A549 (cell line): ENCODE results near the gene SHC4.

ENCODE experiments used
- CHD4 ChIP-seq: fragments of 200-600 bp; sonication (generic); IDR thresholded peaks from 2 replicates; pipeline ENCODE4 v1.6.1; 2016; ENCODE audit warnings: antibody characterized with exemption, mild to moderate bottlenecking, borderline replicate concordance
- EP300 ChIP-seq, 2 experiments: fragments of >200 bp; sonication (Bioruptor Twin); formaldehyde crosslinking; IDR thresholded peaks; 2 replicates in 1 of 2; 3 replicates in 1 of 2; pipeline ENCODE4 v1.6.1; 2016 to 2017
- MAX ChIP-seq: IDR thresholded peaks from 2 replicates; pipeline ENCODE4 v1.6.1; 2012
- POLR2A ChIP-seq: IDR thresholded peaks from 2 replicates; pipeline ENCODE4 v1.6.1; 2012; ENCODE audit warnings: mild to moderate bottlenecking, low read length
- TF ChIP-seq, protein P1 (sequence below): fragments of 450-650 bp; IDR thresholded peaks from 2 replicates; pipeline ENCODE4 v1.6.1; 2014; ENCODE audit warnings: antibody characterized with exemption
- TF ChIP-seq, protein P2 (sequence below): fragments of >200 bp; sonication (Bioruptor Twin); formaldehyde crosslinking; IDR thresholded peaks from 3 replicates; pipeline ENCODE4 v1.6.1; 2016

DNA sequence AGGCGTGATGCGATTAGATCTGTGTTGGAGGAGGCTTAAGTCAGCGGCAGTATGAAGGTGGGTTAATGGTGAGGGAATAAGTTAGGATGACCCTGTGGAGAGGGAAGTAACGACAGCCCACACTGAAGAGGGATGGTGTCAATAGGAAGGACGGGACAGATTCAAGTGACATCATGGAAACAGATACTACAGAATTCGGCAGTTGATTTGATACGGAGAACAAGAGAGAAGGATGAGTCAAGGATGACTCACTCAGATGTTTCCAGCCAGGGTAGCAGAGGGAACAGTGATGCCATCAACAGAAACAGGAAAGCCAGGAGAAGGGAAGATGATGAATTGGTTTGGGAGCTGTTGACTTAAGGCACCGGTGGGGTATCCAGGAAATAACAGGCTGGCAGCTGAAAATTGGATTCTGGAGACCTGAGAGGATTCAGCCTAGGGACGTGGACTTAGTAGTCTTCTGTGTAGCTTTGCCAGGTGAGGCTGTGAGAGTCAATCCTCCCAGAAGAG is 38.0 kb downstream of the SHC4 start:
- no peak for TF ChIP-seq EP300 (IDR thresholded peaks at IDR 0.05)
- TF ChIP-seq CHD4 = no peak
- no peak for TF ChIP-seq MAX
- no peak for TF ChIP-seq POLR2A
- TF ChIP-seq, protein P1, sequence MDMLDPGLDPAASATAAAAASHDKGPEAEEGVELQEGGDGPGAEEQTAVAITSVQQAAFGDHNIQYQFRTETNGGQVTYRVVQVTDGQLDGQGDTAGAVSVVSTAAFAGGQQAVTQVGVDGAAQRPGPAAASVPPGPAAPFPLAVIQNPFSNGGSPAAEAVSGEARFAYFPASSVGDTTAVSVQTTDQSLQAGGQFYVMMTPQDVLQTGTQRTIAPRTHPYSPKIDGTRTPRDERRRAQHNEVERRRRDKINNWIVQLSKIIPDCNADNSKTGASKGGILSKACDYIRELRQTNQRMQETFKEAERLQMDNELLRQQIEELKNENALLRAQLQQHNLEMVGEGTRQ = no peak
- TF ChIP-seq, protein P2, sequence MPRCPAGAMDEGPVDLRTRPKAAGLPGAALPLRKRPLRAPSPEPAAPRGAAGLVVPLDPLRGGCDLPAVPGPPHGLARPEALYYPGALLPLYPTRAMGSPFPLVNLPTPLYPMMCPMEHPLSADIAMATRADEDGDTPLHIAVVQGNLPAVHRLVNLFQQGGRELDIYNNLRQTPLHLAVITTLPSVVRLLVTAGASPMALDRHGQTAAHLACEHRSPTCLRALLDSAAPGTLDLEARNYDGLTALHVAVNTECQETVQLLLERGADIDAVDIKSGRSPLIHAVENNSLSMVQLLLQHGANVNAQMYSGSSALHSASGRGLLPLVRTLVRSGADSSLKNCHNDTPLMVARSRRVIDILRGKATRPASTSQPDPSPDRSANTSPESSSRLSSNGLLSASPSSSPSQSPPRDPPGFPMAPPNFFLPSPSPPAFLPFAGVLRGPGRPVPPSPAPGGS = no peak
